Astrocyte of the cerebellum (primary cell): ENCODE results near the gene CAPRIN2.
A peak's percentile ranks its signal among the peaks of the same experiment; 100 is the strongest.

Experiments
- DNase-seq: peaks from one replicate; pipeline ENCODE4 v3.0.0-alpha.2; 2011; ENCODE audit warnings: low read depth
- H3K4me3 ChIP-seq: 2 replicates; pipeline ENCODE4 v1.5.1; 2011; ENCODE audit warnings: mild to moderate bottlenecking, low read depth, low read length, moderate library complexity
- in situ Hi-C: cut with HindIII; loops from 2 replicates; pipeline ENCODE4 v1.10.0; 2017; ENCODE audit warnings: low sequenced_read_pairs
- TF ChIP-seq, protein P1 (sequence below): IDR thresholded peaks from 2 replicates; pipeline ENCODE4 v1.5.1; 2012; ENCODE audit warnings: low read length, low read depth, moderate library complexity, mild to moderate bottlenecking; ENCODE audit errors: missing control alignments

CAPRIN2 gene

DNA sequence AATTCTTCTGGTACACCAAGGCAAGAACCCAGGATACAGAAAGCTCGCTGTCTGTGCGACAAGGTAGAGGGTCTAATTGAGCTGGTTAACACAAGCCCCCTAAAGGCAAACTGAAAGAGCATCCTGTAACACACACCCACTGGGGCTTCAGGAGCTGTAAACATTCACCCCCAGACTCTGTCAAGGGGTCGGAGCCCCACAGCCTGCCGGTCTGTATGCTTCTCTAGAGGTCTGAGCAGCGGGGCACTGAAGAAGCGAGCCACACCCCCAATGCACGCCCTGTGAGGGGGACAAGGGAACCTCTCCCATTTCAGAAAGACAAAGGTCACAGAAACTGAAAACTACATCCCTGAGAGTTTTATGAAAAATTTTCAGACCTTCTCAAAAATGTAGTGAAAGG lies 57.8 kb downstream of the CAPRIN2 start:
- no peak for DNase-seq
- in situ Hi-C loops = no loop called here
- no peak overlapping the region for H3K4me3 ChIP-seq
- TF ChIP-seq, protein P1, sequence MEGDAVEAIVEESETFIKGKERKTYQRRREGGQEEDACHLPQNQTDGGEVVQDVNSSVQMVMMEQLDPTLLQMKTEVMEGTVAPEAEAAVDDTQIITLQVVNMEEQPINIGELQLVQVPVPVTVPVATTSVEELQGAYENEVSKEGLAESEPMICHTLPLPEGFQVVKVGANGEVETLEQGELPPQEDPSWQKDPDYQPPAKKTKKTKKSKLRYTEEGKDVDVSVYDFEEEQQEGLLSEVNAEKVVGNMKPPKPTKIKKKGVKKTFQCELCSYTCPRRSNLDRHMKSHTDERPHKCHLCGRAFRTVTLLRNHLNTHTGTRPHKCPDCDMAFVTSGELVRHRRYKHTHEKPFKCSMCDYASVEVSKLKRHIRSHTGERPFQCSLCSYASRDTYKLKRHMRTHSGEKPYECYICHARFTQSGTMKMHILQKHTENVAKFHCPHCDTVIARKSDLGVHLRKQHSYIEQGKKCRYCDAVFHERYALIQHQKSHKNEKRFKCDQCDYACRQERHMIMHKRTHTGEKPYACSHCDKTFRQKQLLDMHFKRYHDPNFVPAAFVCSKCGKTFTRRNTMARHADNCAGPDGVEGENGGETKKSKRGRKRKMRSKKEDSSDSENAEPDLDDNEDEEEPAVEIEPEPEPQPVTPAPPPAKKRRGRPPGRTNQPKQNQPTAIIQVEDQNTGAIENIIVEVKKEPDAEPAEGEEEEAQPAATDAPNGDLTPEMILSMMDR = no peak

DNA sequence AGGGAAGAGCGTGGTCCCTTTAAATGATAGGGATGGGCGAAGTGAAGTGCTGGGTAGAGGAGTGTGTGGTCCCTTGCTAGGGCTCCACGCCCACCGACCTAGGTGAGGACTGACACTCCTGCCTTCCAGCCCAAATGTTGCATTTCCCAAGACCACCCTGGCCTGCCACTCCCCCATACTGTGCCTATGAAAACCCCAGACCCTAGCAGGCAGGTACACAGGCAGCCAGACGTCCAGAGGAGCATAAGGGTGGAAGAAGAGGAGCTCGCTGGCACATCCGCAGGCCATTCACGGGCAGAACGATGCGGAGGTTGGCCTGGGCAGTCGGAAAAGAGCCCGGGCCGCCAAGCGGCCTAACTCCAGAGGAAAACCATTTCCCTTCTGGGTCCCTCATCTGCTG lies 58.3 kb downstream of the CAPRIN2 start:
- TF ChIP-seq, protein P1 = no peak
- DNase-seq = no peak
- no peak overlapping the region for H3K4me3 ChIP-seq
- in situ Hi-C loops = no loop called here

DNA sequence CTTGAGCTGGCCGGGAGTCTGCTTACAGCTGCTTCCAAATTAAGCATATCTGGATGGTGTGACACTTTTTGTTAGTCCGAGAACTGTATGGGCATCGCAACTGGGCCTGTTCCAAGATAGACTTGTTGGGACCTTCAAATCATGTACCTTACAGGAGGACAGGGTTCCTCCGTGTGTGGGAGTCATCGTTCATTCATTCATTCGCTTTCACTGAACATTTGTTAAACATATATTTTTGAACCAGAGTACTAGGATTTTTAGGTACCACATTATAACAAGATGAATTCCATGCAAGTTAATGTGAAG lies 58.7 kb downstream of the CAPRIN2 start:
- DNase-seq = no peak
- in situ Hi-C loops = no loop called here
- TF ChIP-seq, protein P1 = no peak
- H3K4me3 ChIP-seq = peak overlapping the region; percentile 92

DNA sequence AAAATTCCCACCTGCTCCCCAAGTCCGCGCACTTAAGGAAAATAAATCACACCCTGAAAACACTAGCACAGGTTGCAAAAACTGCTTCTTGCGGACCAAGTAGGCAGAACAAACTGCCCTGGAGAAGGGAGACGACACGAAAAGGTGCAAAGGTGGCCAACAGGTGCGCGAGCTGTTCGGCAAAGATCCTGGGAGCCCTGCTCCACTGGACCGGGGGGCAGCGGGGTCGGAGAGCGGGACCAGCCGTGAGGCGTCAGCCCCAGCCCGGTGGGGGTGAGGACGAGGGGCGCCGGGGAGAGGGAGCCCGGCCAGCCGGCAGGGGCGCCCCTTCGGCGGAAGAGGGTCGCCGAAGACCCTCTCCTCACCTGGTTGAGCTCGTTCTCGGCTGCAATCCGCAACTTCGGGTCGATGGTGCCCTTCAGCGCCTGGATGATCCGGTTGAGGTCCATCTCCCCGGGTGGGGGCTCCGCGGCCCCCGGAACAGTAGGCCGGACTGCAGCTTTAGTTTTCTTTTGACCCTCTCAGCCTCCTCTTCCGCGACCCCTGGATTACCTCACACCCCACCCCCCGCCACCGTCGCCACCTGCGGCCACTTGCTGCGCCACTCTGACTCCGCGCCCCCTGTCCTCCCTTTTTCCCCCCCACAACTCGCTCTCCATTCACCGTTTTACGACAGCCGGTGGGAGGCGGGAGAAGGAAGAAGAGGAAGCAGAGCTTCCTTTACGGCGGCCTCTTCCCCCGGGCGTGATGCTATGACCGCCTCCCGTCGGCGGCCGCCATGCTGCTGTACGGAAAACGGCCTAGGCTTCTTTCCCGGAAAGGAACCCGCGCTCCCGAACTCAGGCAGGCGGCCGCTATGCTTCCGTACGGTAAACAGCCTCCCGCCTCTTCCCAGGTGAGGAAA lies 59.3 kb downstream of the CAPRIN2 start, which contains the start of gene IPO8:
IPO8 (minus strand) TSS at position 671 of the 904 bp plus-strand sequence; CDS start at position 449, 222 bp downstream.
- TF ChIP-seq, protein P1 = peak; percentile 46
- DNase-seq = peak; percentile 76
- peak within 1 kb of the TSS; percentile 92 for H3K4me3 ChIP-seq
- in situ Hi-C loops = no loop called here

DNA sequence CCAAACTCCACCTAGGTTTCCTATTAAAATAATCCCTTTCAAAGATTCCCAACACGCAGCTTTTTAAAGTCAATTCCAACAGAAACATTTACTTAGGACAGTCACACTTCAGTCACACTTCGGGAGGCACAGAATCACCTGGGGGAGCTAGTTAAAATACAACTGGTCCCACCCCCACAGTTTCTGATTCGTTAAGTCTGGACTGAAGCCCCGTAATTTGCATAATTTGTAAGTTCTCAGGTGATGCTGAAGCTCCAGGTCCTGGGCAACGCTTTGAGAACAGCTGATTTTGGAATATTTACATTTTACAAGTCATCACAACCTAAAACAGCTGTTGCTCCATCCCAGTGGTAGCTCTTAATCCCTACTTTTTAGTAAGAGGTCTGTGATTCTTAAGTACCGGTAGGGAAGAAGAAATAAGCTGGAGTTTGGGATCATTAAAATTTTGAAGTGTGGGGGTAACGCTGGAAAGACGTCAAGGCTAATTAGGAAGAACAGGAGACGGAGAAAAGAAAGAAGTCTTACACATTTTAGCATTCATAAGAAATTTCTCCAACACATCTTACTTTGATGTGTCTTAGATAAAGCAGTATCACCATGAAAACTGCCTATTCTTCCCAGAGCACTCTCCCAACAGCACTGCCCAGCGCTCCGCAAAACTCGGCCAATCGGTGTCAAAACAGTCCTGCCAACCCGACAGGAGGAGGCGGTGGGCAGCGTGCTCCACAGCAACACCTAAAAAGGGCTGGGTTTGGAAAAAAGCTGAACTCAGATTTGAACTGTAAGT lies 60.1 kb downstream of the CAPRIN2 start:
- in situ Hi-C loops = no loop called here
- peak overlapping the region; percentile 92 for H3K4me3 ChIP-seq
- no peak for DNase-seq
- TF ChIP-seq, protein P1 = no peak

DNA sequence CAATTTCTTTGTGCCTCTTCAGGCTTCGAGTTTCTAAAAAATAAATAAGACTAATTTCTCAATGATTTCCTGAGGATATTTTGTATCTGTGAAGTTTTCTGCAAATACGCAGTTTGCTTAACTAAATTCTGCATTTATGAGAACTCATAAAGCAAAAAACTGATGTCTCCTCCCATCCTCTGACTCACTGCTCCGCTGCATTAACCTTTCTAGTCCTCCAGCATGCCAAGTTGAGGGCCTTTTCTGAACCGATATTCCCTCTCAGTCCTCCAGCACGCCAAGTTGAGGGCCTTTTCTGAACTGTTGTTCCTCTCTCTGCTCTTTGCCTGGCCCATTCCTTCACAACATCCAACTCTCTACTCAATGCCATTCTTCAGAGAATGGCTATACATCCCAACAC lies 62.3 kb downstream of the CAPRIN2 start:
- no peak for DNase-seq
- TF ChIP-seq, protein P1 = no peak
- in situ Hi-C loops = no loop called here
- no peak overlapping the region for H3K4me3 ChIP-seq
